ENCODE results near the gene STMN3.
A peak's percentile ranks its signal among the peaks of the same experiment; 100 is the strongest.

Gene STMN3

GRCh38 chr20:63653041-63653973 is at the start of gene STMN3:
TSS of gene STMN3 (minus strand) at chr20:63653424. CDS start at chr20:63653345, 79 bp downstream.
- DNase-seq = peak; percentile 83

- DNase-seq = no peak
Observed at GRCh38 chr20:63702036-63702665, 48.9 kb upstream of the STMN3 start.

- DNase-seq = no peak
Observed at GRCh38 chr20:63701329-63702035, 48.3 kb upstream of the STMN3 start.

- no peak for DNase-seq
Observed at GRCh38 chr20:63701051-63701328, 47.8 kb upstream of the STMN3 start.

GRCh38 chr20:63700199-63701050 is 47.2 kb upstream of the STMN3 start:
- DNase-seq = no peak

GRCh38 chr20:63699466-63700198 is 46.4 kb upstream of the STMN3 start:
- DNase-seq = no peak

DNA sequence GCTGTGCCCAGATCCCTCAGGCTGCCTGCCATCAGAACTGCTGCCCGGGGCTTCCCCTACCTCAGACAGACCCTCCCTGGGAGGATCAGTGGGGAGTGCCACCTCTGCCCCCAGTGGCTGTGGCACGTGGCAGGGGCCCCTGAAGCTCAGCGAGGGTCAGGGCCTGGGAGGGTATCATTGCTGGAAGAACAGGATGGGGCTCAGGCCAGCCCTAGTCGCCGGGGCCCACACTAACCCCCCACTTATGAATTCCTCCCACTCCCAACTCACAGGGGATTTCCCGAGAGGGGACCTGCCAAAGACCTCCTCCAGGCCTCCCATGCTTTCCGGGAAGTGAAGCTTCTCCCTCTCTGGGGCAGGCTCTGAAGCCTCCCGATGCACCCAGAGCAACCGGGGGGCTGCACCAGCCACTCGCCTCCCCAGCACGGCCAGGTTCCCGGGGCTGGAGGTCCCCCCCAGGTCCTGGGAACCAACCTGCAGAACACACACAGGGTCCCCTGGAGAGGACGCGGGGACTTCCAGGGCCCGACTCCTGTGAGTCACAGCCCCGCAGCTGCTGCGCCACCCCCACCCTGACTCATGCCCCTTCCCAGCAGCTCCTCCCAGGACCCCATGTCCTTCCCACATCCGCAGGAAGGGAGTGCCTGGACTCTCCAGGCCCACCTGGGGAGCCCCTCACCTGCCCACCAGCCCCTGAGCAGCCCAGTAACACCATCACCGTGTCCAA is 45.7 kb upstream of the STMN3 start:
- no peak for DNase-seq

DNA sequence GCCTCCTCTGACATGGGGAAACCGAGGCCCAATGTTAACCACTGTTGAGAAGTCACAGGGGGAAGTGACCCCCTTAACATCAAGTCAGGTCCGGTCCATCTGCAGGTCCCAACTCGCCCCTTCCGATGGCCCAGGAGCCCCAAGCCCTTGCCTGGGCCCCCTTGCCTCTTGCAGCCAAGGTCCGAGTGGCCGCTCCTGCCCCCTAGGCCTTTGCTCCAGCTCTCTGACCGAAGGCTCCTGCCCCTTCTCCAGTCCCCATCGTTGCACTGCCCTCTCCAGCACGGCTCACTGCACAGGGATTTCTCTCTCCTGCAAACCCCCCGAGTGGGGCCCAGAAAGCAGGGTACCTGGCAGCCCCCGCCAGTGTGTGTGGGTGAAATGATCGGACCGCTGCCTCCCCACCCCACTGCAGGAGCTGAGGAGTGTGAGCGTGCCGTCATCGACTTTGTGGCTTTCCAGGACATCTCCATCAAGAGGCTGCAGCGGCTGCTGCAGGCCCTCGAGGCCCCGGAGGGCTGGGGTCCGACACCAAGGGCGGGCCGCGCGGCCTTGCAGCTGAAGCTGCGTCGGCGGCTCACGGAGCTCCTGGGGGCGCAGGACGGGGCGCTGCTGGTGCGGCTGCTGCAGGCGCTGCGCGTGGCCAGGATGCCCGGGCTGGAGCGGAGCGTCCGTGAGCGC is 44.8 kb upstream of the STMN3 start:
- DNase-seq = no peak

DNA sequence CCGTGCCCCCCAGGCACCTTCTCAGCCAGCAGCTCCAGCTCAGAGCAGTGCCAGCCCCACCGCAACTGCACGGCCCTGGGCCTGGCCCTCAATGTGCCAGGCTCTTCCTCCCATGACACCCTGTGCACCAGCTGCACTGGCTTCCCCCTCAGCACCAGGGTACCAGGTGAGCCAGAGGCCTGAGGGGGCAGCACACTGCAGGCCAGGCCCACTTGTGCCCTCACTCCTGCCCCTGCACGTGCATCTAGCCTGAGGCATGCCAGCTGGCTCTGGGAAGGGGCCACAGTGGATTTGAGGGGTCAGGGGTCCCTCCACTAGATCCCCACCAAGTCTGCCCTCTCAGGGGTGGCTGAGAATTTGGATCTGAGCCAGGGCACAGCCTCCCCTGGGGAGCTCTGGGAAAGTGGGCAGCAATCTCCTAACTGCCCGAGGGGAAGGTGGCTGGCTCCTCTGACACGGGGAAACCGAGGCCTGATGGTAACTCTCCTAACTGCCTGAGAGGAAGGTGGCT is 44.2 kb upstream of the STMN3 start:
- no peak for DNase-seq

DNA sequence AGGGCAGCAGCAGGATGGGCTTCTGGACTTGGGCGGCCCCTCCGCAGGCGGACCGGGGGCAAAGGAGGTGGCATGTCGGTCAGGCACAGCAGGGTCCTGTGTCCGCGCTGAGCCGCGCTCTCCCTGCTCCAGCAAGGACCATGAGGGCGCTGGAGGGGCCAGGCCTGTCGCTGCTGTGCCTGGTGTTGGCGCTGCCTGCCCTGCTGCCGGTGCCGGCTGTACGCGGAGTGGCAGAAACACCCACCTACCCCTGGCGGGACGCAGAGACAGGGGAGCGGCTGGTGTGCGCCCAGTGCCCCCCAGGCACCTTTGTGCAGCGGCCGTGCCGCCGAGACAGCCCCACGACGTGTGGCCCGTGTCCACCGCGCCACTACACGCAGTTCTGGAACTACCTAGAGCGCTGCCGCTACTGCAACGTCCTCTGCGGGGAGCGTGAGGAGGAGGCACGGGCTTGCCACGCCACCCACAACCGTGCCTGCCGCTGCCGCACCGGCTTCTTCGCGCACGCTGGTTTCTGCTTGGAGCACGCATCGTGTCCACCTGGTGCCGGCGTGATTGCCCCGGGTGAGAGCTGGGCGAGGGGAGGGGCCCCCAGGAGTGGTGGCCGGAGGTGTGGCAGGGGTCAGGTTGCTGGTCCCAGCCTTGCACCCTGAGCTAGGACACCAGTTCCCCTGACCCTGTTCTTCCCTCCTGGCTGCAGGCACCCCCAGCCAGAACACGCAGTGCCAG is 43.6 kb upstream of the STMN3 start, which contains the start of gene TNFRSF6B:
Gene TNFRSF6B (plus strand): TSS at position 25 of the 729 bp plus-strand sequence. CDS start 116 bp downstream, at position 141.
- no peak for DNase-seq

GRCh38 chr20:63696306-63696627 is 43.0 kb upstream of the STMN3 start:
- no peak for DNase-seq

DNA sequence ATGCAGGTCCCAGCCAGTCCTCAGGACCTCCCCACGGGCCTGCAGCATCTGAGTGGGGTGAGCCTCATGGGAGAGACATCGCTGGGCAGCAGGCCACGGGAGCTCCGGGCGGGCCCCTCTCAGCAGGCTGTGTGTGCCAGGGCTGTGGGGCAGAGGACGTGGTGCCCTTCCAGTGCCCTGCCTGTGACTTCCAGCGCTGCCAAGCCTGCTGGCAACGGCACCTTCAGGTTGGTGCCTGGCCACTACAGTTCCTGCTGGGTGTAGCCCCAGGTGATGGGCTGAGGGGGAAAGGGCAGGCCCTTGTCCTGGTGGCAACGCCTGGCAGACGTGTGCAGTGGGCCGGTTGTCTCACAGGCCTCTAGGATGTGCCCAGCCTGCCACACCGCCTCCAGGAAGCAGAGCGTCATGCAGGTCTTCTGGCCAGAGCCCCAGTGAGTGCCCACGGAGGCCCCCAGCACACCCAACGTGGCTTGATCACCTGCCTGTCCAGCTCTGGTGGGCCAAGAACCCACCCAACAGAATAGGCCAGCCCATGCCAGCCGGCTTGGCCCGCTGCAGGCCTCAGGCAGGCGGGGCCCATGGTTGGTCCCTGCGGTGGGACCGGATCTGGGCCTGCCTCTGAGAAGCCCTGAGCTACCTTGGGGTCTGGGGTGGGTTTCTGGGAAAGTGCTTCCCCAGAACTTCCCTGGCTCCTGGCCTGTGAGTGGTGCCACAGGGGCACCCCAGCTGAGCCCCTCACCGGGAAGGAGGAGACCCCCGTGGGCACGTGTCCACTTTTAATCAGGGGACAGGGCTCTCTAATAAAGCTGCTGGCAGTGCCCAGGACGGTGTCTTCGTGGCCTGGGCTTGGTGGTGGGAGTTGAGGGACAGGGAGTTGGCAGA is 42.4 kb upstream of the STMN3 start:
- DNase-seq = no peak

- no peak for DNase-seq
Observed at GRCh38 chr20:63694584-63695423, 41.6 kb upstream of the STMN3 start.

- no peak for DNase-seq
Observed at GRCh38 chr20:63693733-63694583, 40.7 kb upstream of the STMN3 start.

DNA sequence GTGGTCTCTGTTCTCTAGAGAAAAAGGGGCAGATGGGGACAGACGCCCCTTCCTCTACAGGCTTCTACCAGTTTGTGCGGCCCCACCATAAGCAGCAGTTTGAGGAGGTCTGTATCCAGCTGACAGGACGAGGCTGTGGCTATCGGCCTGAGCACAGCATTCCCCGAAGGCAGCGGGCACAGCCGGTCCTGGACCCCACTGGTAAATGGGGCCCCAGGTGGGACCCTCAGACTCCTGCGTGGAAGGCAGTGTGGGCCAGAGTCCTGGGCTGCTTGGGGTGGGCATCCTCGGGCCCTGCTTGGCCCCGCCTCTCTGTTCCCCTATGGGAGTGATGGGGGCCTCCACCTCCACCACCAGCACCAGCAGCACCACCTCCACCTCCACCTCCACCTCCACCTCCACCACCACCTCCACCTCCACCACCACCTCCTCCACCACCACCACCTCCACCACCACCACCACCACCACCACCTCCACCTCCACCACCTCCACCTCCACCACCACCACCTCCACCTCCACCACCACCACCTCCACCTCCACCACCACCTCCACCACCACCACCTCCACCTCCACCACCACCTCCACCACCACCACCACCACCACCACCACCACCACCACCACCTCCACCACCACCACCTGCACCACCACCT is 40.0 kb upstream of the STMN3 start:
- DNase-seq = no peak

- DNase-seq = no peak
Observed at GRCh38 chr20:63692436-63693082, 39.3 kb upstream of the STMN3 start.
